Neuron (in vitro differentiated cells): ENCODE results near the gene FAM185A.
"Not testable (repeated sequence)": the region's sequence is repeated elsewhere in the genome, so short reads cannot be mapped to it uniquely, and the experiment has no call there.

Experiments used
- H2AFZ ChIP-seq: one replicate; pipeline ENCODE4 v1.6.1; 2013; ENCODE audit warnings: low read depth, mild to moderate bottlenecking, inconsistent platforms, low read length, moderate library complexity
- H3K27me3 ChIP-seq: one replicate; pipeline ENCODE4 v1.6.1; 2013; ENCODE audit warnings: low read length; ENCODE audit not compliant: insufficient read depth
- H3K36me3 ChIP-seq: one replicate; pipeline ENCODE4 v1.6.1; 2013; ENCODE audit warnings: low read length; ENCODE audit not compliant: insufficient read depth
- H3K4me1 ChIP-seq: one replicate; pipeline ENCODE4 v1.6.1; 2013; ENCODE audit warnings: low read length; ENCODE audit not compliant: insufficient read depth
- H3K4me3 ChIP-seq: 2 replicates; pipeline ENCODE4 v1.5.1; 2013; ENCODE audit warnings: mild to moderate bottlenecking, low read length, moderate library complexity
- H3K9me3 ChIP-seq: one replicate; pipeline ENCODE4 v1.6.1; 2013; ENCODE audit warnings: low read length

The FAM185A gene

DNA sequence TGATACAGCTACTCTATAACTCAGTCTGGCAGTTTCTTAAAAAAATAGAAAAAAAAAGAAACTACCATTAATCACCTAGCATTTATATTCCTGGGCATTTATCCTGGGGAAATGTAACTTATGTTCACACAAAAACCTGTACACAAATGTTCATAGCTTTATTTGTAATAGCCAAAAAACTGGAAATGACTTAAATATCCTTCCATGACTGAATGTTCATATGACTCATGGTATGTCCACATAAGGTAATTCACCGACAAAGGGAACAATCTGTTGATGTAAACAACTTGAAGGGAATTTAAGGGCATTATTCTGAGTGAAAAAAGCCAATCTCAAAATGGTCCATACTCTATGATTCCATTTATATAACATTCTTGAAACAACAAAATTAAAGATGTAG lies 45.8 kb downstream of the FAM185A start:
- H3K4me3 ChIP-seq, H3K4me1 ChIP-seq, H3K9me3 ChIP-seq, H3K36me3 ChIP-seq, H3K27me3 ChIP-seq, H2AFZ ChIP-seq: not testable (repeated sequence)

GRCh38 chr7:102795987-102796595 lies 47.3 kb downstream of the FAM185A start:
- not testable (repeated sequence) for H2AFZ ChIP-seq, H3K36me3 ChIP-seq, H3K4me1 ChIP-seq, H3K27me3 ChIP-seq, H3K4me3 ChIP-seq, H3K9me3 ChIP-seq

DNA sequence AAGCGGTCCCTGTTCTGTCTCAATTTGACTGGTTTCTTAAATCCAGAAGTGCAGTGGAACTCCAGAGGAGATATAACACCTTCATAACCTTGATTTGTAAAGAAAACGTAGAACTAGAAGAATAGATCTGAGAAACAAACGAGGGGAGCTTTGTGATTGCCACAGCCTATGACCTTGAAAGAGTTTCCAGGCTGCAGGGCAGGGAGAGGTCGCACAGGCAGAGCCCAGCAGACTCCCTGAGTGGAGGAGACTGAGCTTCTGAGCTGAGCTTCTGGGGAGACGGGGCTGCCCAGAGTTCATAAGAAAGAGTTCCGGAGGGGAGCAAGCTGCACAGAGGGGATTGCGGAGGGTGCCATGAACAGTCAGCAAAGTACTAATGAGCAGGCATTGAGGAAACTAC lies 57.8 kb downstream of the FAM185A start:
- Histone ChIP-seq H3K27me3 (no peaks in the 10 kb centered on the region), H3K36me3 (peaks cover 4% of the 10 kb centered on the region), H2AFZ (no peak overlapping the region), H3K9me3 (peaks cover 2% of the 10 kb centered on the region), H3K4me1 (no peaks in the 10 kb centered on the region), H3K4me3 (no peak overlapping the region)

GRCh38 chr7:102810916-102811315 lies 62.1 kb downstream of the FAM185A start:
- no peak overlapping the region for H3K4me3 ChIP-seq
- H3K4me1 ChIP-seq = no peaks in the 10 kb centered on the region
- H2AFZ ChIP-seq = no peak overlapping the region
- no peaks in the 10 kb centered on the region for H3K27me3 ChIP-seq
- peaks cover 2% of the 10 kb centered on the region for H3K9me3 ChIP-seq
- H3K36me3 ChIP-seq = peaks cover 4% of the 10 kb centered on the region

- Histone ChIP-seq H3K9me3 (no peaks in the 10 kb centered on the region), H3K36me3 (peaks cover 4% of the 10 kb centered on the region), H3K27me3 (no peaks in the 10 kb centered on the region), H2AFZ (no peak overlapping the region), H3K4me1 (no peaks in the 10 kb centered on the region), H3K4me3 (no peak overlapping the region)
Measured at GRCh38 chr7:102811942-102812678, 63.3 kb downstream of the FAM185A start.

DNA sequence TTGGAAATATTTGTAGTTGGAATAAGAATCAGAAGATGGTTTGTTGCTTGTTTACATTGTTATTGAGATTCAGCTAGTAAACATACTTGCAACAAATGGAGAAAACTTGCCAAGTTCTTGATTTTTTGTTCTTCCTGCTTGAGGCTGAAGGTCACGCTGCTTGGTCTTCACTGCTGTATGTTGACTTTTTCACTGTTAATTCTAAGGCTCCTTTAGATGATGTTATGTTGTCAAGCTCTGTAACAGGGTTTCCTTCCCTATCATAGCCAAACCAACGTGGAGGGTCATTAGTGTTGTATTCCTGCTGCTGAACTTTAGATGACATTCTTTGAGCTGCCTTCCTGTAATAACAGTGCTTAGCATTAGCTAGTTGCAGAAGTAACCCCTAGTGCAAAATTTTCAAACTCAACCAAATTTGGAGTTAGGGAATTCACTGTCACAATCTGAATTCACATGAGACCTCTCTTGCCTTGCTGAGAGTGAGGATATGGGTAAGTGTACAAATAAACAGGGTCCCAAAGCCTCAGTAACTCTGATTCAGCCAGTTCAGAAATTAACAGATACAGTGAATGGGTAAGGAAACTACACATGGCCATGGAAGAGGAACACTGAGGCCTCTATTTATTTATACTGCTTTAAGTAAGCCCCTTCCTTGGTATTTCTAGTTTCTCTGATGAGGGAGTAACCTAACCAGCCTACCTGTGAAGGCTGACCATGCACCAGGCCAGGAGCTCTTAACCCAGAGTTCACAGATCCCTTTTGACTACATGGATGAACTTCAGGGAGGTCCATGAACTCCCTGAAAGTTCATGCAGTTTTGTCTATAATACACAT lies 64.6 kb downstream of the FAM185A start:
- no peaks in the 10 kb centered on the region for H3K27me3 ChIP-seq
- H3K4me1 ChIP-seq = no peaks in the 10 kb centered on the region

GRCh38 chr7:102814025-102814471 lies 65.2 kb downstream of the FAM185A start:
- Histone ChIP-seq H2AFZ (no peak overlapping the region), H3K27me3 (no peaks in the 10 kb centered on the region), H3K36me3 (peaks cover 4% of the 10 kb centered on the region), H3K4me1 (no peaks in the 10 kb centered on the region), H3K4me3 (no peak overlapping the region), H3K9me3 (no peaks in the 10 kb centered on the region)

More for the DNA sequence above, 64.6 kb downstream of the FAM185A start:
- Histone ChIP-seq H3K36me3 (peaks cover 4% of the 10 kb centered on the region), H3K9me3 (no peaks in the 10 kb centered on the region), H3K4me3 (no peak overlapping the region), H2AFZ (no peak overlapping the region)

- H3K4me3 ChIP-seq = no peak overlapping the region
- H3K36me3 ChIP-seq = no peaks in the 10 kb centered on the region
- no peaks in the 10 kb centered on the region for H3K4me1 ChIP-seq
- H2AFZ ChIP-seq = no peak overlapping the region
- H3K27me3 ChIP-seq = no peaks in the 10 kb centered on the region
- no peaks in the 10 kb centered on the region for H3K9me3 ChIP-seq
Measured at GRCh38 chr7:102817616-102818573, 69.1 kb downstream of the FAM185A start.

- Histone ChIP-seq H3K27me3 (no peaks in the 10 kb centered on the region), H3K4me1 (no peaks in the 10 kb centered on the region), H2AFZ (no peak overlapping the region), H3K4me3 (no peak overlapping the region), H3K36me3 (no peaks in the 10 kb centered on the region), H3K9me3 (no peaks in the 10 kb centered on the region)
Measured at GRCh38 chr7:102819151-102819550, 70.4 kb downstream of the FAM185A start.

DNA sequence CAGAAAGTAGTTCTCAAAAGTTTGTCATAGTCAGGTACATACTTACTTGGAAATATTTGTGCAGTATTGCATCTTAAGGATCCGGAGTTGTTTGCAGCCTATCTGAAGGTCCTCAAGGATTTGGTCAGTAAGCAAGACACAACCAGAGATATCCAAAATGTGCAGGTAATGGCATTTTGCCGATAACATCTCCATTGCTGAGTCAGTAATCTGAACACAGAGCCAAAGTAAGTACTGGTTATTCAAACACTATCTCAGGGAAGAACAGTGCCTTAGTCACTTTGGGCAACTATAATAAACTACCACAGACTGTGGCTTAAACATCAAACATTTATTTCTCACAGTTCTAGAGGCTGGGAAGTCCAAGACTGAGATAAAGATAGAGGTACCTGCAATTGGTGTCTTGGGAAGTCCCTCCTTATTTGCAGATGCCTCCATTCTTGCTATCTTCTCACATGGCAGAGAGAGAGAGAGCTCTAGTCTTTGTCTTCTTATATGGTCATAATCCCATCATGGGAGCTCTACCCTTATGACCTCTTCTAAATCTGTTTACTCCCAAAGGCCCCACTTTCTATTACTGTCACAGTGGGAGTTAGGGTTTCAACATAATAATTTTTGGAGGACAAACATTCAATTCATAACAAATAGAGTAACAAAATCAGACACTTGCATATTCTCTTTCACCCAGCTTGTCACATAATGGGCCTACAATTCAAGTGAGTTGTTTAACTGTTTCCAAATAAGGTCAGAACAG lies 73.4 kb downstream of the FAM185A start:
- Histone ChIP-seq H3K27me3 (no peaks in the 10 kb centered on the region), H3K9me3 (peaks cover 3% of the 10 kb centered on the region), H2AFZ (no peak overlapping the region), H3K4me1 (no peaks in the 10 kb centered on the region), H3K4me3 (no peak overlapping the region), H3K36me3 (no peaks in the 10 kb centered on the region)

DNA sequence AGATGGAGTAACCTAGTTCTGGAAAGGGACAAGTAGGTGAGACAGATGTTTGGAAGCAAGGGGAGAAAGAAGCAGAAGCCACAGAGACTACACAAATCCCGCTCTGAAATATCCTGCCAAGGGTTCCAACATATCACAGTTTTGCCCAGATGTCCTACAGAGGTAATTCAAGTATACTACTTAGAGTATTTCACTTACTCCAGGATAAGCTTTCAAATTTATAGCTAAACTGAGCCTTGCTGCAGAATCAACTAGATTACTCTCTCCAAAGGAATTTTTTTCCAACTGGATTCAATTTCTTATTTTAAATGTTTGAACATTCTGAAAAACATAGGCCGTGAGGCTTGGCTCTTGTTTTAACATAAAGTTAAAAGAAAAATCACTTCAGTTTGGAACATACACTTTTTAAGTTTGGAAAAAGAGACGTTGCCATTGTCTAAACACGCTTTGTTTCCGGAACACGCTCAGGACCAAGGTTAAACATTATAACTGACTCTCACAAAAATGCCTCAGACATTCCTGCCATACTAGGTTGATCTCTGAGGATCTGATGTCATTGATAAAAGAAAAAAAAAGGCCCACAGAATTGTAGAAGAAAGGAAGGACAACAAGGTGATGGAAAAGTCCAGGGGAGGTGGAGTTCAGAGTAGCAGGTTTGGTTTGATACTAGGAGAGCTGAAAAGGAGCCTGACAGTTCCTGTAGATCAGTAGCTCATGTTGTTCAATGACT lies 74.8 kb downstream of the FAM185A start:
- Histone ChIP-seq H2AFZ (no peak overlapping the region), H3K4me3 (no peak overlapping the region), H3K27me3 (no peaks in the 10 kb centered on the region), H3K9me3 (peaks cover 3% of the 10 kb centered on the region), H3K36me3 (no peaks in the 10 kb centered on the region), H3K4me1 (no peaks in the 10 kb centered on the region)
